Muscle layer of duodenum (tissue), 2 donors: ENCODE results near the gene IWS1.

ENCODE experiments used
- H3K27ac ChIP-seq: one replicate; pipeline ENCODE4 v1.7.0; 2013; ENCODE audit warnings: mild to moderate bottlenecking, low read length
- H3K27me3 ChIP-seq: one replicate; pipeline ENCODE4 v1.7.0; 2013; ENCODE audit warnings: low read depth, mild to moderate bottlenecking, control low read depth, low read length
- H3K36me3 ChIP-seq, 2 donors: one replicate each; pipeline ENCODE4 v1.7.0; 2013; ENCODE audit warnings: low read length in 2 of 2, control low read depth in 1 of 2, mild to moderate bottlenecking in 1 of 2; ENCODE audit not compliant: insufficient read depth in 2 of 2, control insufficient read depth in 1 of 2
- H3K4me1 ChIP-seq, 2 donors: one replicate each; pipeline ENCODE4 v1.7.0; 2013; ENCODE audit warnings: low read length in 2 of 2, mild to moderate bottlenecking in 2 of 2, control low read depth in 1 of 2, moderate library complexity in 1 of 2; ENCODE audit not compliant: insufficient read depth in 2 of 2, control insufficient read depth in 1 of 2
- H3K4me3 ChIP-seq, 2 donors: one replicate each; pipeline ENCODE4 v1.7.0; 2013; ENCODE audit warnings: low read length in 2 of 2, low read depth in 1 of 2, mild to moderate bottlenecking in 1 of 2
- H3K9me3 ChIP-seq, 2 donors: one replicate each; pipeline ENCODE4 v1.7.0; 2013; ENCODE audit warnings: low read length in 2 of 2, control low read depth in 1 of 2, mild to moderate bottlenecking in 1 of 2; ENCODE audit not compliant: control insufficient read depth in 1 of 2
- donor health status: healthy.

IWS1 gene

DNA sequence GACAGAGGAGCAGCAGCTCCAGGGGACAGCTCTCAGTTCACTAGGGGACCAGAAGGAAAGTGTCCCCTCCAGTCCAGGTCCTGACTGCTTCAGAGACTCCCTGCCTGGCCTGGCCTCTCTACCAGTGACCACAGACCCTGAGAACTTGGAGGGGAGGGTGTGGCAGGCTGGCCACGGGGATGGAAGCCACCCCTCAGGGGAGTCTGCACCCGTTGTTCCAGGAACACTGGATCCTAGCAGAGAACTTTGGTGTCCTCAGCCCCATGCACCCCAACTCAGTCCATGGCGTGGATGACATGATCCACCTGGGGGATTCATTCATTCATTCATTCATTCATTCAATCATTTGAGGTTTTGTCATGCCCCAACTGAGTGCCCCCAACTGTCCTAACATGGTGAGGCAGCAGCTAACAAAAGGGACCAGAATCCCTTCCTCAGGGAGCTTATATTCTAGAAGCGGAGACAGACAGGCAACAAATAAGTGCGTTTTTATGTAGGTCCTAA is 41.1 kb upstream of the IWS1 start:
- no peak overlapping the region for H3K4me3 ChIP-seq
- no peak overlapping the region for H3K27ac ChIP-seq
- H3K27me3 ChIP-seq: no peaks in the 10 kb centered on the region
- no peaks in the 10 kb centered on the region for H3K36me3 ChIP-seq
- H3K4me1 ChIP-seq: peaks cover 4 to 16% of the 10 kb centered on the region in 2 donors
- no peaks in the 10 kb centered on the region for H3K9me3 ChIP-seq

DNA sequence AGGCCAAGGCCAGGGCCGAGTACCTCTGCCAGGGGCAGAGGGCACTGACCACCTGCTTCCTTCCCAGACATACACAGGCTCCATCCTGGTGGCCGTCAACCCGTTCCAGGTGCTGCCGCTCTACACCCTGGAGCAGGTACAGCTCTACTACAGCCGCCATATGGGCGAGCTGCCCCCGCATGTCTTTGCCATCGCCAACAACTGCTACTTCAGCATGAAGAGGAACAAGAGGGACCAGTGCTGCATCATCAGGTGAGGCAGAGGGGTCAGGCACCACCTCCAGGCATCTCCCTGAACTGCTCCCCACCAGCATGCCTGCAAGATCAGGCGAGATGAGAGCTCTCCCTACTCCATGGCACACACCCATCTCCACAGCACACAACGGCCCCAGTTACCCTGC is 40.3 kb upstream of the IWS1 start:
- Histone ChIP-seq H3K27me3 (no peaks in the 10 kb centered on the region), H3K27ac (no peak overlapping the region), H3K4me3 (no peak overlapping the region), H3K9me3 (no peaks in the 10 kb centered on the region), H3K36me3 (no peaks in the 10 kb centered on the region), H3K4me1 (peaks cover 4 to 16% of the 10 kb centered on the region in 2 donors)

DNA sequence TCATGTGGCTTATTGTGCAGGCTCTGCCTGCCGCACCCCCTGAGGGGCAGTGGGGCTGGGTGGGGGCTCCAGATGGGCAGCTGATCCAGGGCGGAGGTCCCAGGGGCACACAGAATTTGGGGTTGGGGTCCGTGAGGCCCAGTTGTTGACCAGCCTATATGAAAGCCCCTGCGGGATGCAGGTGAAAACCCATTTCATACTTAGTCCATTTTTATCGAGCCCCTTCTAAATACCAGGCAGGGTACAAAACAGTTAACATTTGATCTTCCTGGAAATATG is 39.8 kb upstream of the IWS1 start:
- Histone ChIP-seq H3K27me3 (no peaks in the 10 kb centered on the region), H3K36me3 (no peaks in the 10 kb centered on the region), H3K9me3 (no peaks in the 10 kb centered on the region), H3K4me1 (peaks cover 4 to 16% of the 10 kb centered on the region in 2 donors), H3K4me3 (no peak overlapping the region), H3K27ac (no peak overlapping the region)

DNA sequence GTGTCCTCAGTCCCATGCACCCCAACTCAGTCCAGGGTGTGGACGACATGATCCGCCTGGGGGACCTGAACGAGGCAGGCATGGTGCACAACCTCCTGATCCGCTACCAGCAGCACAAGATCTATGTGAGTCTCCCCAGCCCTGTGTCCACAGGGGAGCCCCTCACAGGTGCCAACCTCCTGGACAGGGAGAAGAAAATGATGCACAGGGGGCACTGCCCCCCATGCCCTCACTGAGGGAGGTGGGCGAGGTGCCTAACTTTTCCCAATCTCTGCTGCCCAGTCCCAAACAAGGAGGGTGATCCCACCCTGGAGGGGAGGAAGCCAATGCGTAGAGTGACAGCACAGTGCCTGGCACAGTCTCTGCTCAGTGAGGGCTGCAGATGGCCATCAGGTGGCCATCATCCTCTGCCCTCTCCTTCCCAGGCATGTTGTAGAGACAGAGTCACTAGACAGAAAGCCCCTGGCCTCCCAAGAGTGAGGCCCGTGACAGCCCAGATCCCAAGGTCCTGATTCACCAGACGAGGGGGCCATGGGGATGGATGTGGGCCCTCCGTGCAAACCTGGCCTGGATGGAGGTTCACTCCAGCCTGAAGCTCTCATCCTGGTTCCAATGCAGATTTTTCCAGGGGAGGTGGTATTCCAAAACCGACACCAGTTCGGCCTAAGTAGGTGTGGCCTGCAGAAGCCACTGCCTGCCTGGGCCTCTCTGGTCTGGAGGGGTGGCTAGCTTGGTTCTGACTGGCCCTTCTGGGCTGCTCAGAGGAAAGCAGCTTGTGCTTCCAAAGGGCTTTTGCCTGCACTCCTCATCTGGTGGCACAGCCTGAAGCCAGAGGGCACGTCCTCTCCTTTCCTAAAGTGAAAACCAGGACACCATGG is 39.2 kb upstream of the IWS1 start:
- H3K36me3 ChIP-seq: no peaks in the 10 kb centered on the region

DNA sequence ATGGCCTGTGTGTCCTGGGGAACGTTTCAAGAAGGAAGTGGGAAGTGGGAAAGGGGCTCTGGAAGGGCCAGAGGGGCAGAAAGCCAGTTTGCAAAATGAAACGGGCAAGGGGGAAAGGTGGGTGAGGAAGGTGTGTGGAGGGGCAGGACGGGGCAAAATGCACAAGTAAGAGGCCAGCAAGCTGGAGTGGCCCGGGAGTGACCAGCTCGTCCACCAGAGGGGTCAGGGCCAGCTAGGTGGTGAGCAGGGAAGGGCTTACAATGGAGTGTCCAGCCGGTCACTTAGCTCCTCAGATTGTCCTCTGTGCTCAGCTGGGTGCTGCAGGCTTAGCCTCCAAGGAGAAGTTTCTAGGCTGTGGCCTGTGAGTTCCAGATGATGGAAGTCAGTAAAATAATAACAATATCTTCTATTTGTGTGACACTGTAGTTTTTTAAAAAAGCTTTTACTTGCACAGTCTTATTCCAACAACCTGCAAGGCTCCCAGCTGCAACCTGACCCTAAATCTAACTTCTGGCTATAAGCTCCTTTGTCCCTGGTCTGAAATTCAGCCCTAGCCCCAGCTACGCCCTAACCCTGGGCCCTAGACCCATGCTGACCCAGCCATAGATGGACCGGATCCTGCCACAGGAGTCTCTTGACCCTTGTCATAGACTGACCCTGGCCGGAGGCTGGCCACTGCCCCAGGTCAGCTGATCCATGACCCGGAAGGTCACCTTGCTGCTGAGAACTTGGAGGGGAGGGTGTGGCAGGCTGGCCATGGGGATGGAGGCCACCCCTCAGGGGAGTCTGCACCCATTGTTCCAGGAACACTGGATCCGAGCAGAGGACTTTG is 38.4 kb upstream of the IWS1 start:
- H3K27me3 ChIP-seq: no peaks in the 10 kb centered on the region
- no peak overlapping the region for H3K4me3 ChIP-seq
- peaks cover 4 to 7% of the 10 kb centered on the region in 2 donors for H3K4me1 ChIP-seq
- H3K36me3 ChIP-seq: no peaks in the 10 kb centered on the region
- no peak overlapping the region for H3K27ac ChIP-seq
- H3K9me3 ChIP-seq: no peaks in the 10 kb centered on the region

More for the DNA sequence above, 39.2 kb upstream of the IWS1 start:
- peaks cover 4 to 16% of the 10 kb centered on the region in 2 donors for H3K4me1 ChIP-seq
- H3K27ac ChIP-seq: no peak overlapping the region
- no peak overlapping the region for H3K4me3 ChIP-seq
- H3K9me3 ChIP-seq: no peaks in the 10 kb centered on the region
- H3K27me3 ChIP-seq: no peaks in the 10 kb centered on the region

DNA sequence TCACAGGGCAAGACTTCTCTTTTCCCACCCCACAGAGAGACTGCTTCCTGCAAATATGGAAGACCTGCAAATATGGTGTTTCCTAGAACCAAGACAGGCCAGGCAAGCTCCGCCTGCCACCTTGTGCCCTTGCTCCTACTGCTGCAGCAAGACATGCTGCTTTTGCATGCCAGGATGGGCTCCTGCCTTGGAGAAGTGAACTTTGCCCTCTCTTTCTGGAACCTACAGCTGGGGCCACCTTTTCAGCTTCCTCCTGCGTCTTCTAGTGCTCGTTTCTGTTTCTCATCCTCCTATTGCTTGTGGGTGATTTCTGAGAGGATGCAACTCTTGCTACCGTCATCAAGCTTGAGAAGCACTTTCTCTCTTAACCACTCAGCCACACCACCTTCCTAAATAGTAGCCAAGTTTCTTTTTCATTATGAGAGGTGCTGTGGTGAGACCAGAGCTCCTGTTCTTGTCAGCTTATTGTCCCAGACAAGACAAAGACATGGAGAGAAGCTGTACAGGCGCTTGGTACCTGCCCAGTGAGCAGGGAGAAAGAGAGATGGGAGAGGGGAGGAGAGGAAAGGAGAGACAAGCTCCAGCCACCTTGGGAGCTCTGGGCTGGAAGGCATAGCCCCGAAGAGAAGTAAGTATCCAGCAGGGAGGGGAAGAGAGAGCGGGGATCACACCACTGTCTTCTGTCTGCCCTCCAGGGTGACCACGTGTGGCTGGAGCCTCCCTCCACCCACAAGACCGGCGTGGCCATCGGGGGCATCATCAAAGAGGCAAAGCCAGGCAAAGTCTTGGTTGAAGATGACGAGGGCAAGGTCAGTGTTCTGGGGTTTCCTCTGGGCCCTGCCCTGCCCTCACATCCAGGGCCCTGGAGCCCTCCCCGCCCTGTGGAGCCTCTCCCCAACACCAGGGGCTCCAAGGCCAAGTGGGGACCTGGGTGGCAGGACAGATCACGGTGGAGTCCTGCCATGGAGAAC is 37.5 kb upstream of the IWS1 start:
- no peak overlapping the region for H3K4me3 ChIP-seq
- H3K36me3 ChIP-seq: no peaks in the 10 kb centered on the region
- no peak overlapping the region for H3K27ac ChIP-seq
- H3K4me1 ChIP-seq: no peaks in the 10 kb centered on the region
- no peaks in the 10 kb centered on the region for H3K27me3 ChIP-seq
- no peaks in the 10 kb centered on the region for H3K9me3 ChIP-seq

DNA sequence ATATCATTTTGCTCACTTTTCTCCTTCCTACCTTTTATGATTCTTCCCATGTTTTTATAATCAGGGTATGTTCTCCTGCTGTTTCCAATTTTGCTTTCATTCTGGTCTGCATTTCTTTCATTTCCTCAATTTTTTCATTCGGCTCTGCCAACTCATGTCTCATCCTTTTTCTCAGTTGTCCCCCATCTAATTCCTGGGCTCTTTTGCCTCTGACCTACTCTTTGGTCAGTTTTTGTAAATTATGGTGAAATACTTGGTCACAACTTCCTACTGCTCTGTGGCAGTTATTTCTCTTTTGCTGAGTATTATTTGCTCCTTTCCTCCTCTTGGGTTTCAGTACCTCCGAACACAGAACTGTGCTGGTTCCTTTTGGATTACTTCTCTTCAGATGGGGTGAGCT is 36.6 kb upstream of the IWS1 start:
- Histone ChIP-seq H3K27me3 (no peaks in the 10 kb centered on the region), H3K36me3 (no peaks in the 10 kb centered on the region), H3K4me3 (no peak overlapping the region), H3K27ac (no peak overlapping the region), H3K4me1 (no peaks in the 10 kb centered on the region), H3K9me3 (no peaks in the 10 kb centered on the region)

DNA sequence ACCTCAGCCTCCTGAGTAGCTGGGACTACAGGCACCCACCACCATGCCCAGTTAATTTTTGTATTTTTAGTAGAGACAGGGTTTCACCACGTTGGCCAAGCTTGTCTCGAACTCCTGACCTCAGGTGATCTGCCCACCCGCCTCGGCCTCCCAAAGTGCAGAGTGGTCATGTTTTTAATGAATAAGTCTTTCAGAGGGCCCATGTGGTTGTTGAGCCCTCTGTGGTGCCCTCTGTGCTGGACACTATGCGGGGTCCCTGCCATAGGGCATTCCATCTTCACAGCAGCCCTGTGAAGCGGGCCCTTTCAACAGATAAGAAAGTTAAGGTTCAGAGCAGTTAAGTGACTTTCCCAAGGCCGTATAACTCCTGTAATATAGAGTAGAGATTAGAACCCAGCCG is 35.1 kb upstream of the IWS1 start:
- Histone ChIP-seq H3K4me3 (no peak overlapping the region), H3K9me3 (peaks cover 0 to 4% of the 10 kb centered on the region in 2 donors), H3K27ac (no peak overlapping the region), H3K4me1 (no peaks in the 10 kb centered on the region), H3K36me3 (no peaks in the 10 kb centered on the region), H3K27me3 (no peaks in the 10 kb centered on the region)

DNA sequence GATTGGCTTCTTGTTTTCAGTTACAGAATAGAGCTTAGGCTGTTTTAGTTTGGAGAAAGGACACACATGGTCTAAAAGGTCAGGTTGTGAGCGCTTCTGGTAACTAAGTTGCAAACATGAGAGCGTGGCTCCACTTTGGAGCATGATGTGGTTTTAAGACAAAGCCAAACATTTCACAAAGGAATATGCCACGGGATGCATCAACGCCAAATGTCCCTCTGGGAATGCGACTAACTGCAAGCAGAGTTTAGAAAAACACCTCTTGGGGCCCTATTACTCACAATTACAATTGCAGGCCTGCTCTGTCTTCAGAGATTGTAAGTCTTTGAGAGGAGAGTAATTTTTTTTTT is 34.6 kb upstream of the IWS1 start:
- H3K27me3 ChIP-seq: no peaks in the 10 kb centered on the region
- peaks cover 0 to 4% of the 10 kb centered on the region in 2 donors for H3K9me3 ChIP-seq
- H3K36me3 ChIP-seq: no peaks in the 10 kb centered on the region
- no peak overlapping the region for H3K4me3 ChIP-seq
- H3K4me1 ChIP-seq: no peaks in the 10 kb centered on the region
- no peak overlapping the region for H3K27ac ChIP-seq

DNA sequence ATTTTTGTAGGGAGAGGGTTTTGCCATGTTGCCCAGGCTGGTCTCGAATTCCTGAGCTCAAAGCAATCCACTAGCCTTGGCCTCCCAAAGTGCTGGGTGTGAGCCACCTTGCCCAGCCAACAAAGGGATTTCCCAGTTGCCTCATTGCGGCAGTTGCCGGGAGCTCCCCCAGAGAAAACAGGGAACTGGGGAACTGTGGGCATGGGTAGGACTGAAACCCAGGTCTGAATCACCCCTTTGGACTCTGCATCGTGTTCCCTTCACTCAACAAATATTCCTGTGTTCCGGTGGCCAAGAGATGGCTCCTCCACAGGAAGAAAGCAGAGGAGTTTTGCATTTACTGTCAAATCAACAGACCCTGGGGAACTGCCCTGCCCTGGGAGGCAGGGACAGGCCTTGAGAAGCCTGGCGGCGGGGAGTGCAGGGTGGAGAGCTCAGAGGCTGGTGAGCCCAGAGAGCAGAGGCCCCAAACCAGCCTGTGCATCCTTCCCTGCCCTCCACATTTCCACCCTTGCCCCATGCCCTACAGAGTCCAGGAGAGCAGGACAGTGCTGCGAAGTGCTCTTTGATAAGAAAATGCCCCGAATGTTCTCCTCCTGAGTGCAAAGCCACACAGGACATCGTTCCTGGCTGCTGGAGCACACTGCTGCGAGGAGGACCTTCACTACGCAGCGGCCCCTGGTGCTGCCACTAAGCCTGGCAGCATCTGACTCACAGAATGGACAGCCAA is 34.1 kb upstream of the IWS1 start:
- no peaks in the 10 kb centered on the region for H3K27me3 ChIP-seq
- H3K36me3 ChIP-seq: no peaks in the 10 kb centered on the region
- H3K4me3 ChIP-seq: no peak overlapping the region
- no peaks in the 10 kb centered on the region for H3K4me1 ChIP-seq
- no peak overlapping the region for H3K27ac ChIP-seq
- peaks cover 0 to 4% of the 10 kb centered on the region in 2 donors for H3K9me3 ChIP-seq
